HAP-1 (cell line): ENCODE data around the gene CERK.
"Not testable (repeated sequence)": the region's sequence is repeated elsewhere in the genome, so short reads cannot be mapped to it uniquely, and the experiment has no call there.

Source experiments
- DNase-seq, 2 experiments: peaks; one replicate each; pipeline ENCODE4 v3.0.0-alpha.2; 2016 to 2020; ENCODE audit warnings: low spot score in 2 of 2
- H3K27me3 ChIP-seq: fragments of 250-450 bp; sonication (Bioruptor Pico); 2 replicates; pipeline ENCODE4 v1.5.1; 2020; ENCODE audit warnings: low read depth, mild to moderate bottlenecking, moderate library complexity
- H3K36me3 ChIP-seq: fragments of 250-450 bp; sonication (Bioruptor Pico); replicated peaks from 2 replicates; pipeline ENCODE4 v1.5.1; 2020; ENCODE audit warnings: mild to moderate bottlenecking
- H3K4me1 ChIP-seq: fragments of 250-450 bp; sonication (Bioruptor Pico); 2 replicates; pipeline ENCODE4 v1.5.1; 2020; ENCODE audit warnings: mild to moderate bottlenecking
- H3K4me3 ChIP-seq: fragments of 250-450 bp; sonication (Bioruptor Pico); 2 replicates; pipeline ENCODE4 v1.5.1; 2020; ENCODE audit warnings: mild to moderate bottlenecking, moderate library complexity
- H3K9me3 ChIP-seq: fragments of 250-450 bp; sonication (Bioruptor Pico); 2 replicates; pipeline ENCODE4 v1.5.1; 2020; ENCODE audit warnings: mild to moderate bottlenecking, moderate library complexity
- in situ Hi-C: fragments of 300-500 bp; cut with MboI; formaldehyde crosslinking; loops from 3 replicates; pipeline ENCODE4 v1.14.3; 2020; ENCODE audit warnings: low sequenced_read_pairs, inconsistent platforms, mixed read lengths

The CERK gene

DNA sequence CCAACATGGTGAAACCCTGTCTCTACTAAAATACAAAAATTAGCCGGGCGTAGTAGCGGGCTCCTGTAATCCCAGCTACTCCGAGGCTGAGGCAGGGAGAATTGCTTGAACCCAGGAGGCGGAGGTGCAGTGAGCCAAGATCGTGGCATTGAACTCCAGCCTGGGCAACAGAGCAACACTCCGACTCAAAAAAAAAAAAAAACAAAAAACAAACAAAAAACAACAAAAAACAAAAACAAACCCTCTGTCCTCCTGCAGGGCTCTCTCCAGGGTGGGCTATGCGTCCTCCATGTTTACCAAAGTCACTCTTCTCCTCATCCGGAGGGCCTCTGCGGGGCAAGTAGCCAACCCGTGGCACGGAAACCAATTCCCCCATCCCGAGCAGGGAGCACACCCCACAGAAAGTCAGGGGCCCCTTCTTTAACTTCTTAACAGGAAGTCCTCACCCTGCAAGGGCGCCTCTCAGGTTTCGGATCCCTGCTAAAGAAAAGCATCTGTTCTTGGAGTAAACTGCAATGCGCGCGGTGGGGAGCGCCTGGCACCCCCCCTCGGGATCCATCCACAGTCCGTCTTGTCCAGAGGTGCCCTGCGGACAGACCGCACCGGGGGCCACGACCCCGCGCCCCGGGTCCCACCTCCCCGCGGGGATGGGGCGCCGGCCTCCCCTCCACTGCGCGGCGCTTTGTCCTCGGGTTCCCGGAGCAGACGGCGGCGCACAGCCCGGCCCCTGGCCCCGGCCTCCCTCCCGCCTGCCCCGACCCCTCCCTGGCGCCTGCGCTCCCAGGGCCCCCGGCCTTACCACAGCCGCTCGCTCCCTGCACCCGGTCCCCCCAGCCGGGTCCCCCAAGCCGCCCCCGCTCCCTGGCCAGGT lies 712 bp downstream of the CERK start:
- peak in 1 of 2 experiments; percentile 57 for DNase-seq
- Histone ChIP-seq H3K27me3 (no peaks in the 10 kb centered on the region), H3K36me3 (no peaks in the 10 kb centered on the region; the same call in 1 of the 2 replicates), H3K4me3 (peak overlapping the region; percentile 62), H3K4me1 (peaks cover 11% of the 10 kb centered on the region), H3K9me3 (no peaks in the 10 kb centered on the region)
- in situ Hi-C loops: no loop called here

DNA sequence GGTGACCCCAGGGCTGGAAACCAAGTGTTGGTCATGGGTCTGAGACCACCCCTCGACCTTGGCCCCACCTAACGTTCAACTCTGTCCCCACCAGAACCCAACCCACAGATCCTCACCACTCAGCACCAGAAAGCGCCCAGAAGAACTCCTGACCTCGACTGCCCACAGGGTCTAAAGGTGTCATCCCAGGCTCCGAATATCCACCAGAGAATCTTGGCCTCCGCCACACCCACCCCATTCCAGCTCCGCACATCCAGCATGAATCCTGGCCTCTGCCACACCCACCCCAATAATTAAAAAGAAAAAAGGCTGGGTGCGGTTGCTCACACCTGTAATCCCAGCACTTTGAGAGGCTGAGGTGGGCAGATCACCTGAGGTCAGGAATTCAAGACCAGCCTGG lies 1.3 kb downstream of the CERK start:
- in situ Hi-C loops: no loop called here
- H3K9me3 ChIP-seq: no peaks in the 10 kb centered on the region
- peaks cover 11% of the 10 kb centered on the region for H3K4me1 ChIP-seq
- no peaks in the 10 kb centered on the region for H3K27me3 ChIP-seq
- H3K4me3 ChIP-seq: peak overlapping the region; percentile 62
- no peak for DNase-seq
- H3K36me3 ChIP-seq: no peaks in the 10 kb centered on the region; the same call in 1 of the 2 replicates

DNA sequence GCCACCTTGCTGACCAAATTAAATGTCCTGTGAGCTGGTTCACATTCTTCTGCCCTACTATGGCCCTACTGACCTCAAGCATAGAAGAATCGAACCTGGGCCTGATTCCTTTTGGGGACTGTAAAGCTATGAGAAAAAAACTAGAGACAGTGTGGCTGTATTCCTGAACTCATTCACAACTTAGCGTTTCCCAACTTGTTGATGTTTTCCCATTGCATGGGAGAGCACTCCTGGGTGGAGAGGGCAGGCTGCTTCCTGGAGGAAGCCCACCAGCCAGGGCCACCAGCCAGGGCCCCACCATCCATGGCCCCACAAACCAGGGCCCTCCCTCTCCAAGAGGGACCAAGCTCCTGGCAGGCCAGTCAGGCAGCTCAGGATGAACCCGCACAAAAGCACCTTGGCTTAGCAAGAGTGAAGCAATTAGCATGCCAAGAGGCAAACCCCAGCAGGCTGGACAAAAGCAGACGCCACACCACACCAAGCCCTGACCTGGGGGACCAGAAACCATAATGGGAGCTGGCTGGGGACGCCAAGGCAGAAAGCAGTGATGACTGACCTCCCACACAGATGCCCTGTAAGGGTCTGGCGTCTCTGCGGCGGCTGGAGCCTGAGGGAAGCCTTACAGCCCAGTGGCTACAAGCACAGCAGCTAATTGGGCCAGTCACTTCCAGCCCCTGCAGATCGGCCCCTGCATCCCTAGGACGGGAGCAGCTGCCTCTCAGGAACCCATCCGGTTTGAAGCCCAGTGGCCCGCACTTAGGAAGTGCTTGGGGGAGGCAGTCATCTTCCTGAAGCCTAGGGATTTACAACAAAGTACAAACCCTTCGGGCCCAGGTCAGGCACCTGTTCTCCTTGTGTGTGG lies 2.1 kb downstream of the CERK start:
- no peaks in the 10 kb centered on the region; the same call in 1 of the 2 replicates for H3K36me3 ChIP-seq
- in situ Hi-C loops: no loop called here
- peak overlapping the region; percentile 62; the same call in 1 of the 2 replicates for H3K4me3 ChIP-seq
- H3K9me3 ChIP-seq: no peaks in the 10 kb centered on the region
- no peaks in the 10 kb centered on the region for H3K27me3 ChIP-seq
- peaks cover 11% of the 10 kb centered on the region for H3K4me1 ChIP-seq
- no peak for DNase-seq

DNA sequence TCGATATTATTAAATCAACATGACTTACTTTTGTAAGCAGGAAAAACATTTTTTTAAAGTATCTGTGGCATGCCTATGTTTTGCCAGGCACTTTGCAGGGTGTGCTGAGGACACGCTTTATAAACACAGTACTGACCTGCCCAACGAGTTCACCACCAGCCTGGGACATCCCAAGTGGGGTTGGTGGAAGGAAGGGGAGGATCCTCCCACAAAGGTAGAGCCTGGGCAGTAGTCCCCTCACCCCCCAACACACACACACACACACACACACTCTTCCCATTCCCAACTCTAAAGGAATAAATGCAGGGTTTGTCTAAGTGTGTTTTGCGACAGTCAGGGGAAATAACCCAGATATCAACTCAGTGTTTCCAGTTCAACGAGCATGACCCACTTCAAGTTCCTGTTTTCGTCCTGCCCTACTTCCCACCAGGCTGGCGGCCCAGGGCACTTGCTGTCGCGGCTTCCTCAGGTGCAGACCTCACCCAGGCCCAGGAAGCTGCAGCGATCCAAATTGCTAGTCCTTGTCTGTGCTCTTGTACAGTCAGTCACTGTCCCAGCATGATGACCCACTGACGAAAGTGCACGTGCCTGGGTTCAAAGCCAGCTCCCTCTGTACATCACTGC lies 3.1 kb downstream of the CERK start:
- Histone ChIP-seq H3K36me3 (no peaks in the 10 kb centered on the region; the same call in 1 of the 2 replicates), H3K4me3 (no peak overlapping the region), H3K27me3 (no peaks in the 10 kb centered on the region), H3K9me3 (no peaks in the 10 kb centered on the region), H3K4me1 (peaks cover 11% of the 10 kb centered on the region)
- in situ Hi-C loops: no loop called here
- no peak for DNase-seq

DNA sequence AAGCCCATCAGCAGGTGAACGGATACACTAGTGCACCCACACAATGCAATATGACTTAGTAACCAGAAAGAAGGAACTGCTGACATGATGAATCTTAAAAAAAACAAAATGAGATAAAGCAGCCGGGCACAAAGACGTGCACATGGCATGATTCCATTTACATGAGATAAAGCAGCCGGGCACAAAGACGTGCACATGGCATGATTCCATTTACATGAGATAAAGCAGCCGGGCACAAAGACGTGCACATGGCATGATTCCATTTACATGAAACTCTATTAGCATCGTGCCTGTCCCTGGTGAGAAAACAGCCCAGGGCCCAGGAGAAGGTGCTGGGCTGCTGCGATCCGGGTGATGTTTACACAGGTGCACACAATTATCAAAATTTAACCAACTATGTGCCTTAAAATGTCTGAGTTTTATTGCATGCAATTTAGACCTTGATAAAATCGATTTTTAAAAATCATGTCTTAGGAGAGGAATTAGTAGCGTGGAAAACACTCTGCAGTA lies 3.8 kb downstream of the CERK start:
- H3K4me3 ChIP-seq, H3K36me3 ChIP-seq, DNase-seq, H3K27me3 ChIP-seq, in situ Hi-C loops, H3K9me3 ChIP-seq: not testable (repeated sequence)
- peaks cover 11% of the 10 kb centered on the region for H3K4me1 ChIP-seq

DNA sequence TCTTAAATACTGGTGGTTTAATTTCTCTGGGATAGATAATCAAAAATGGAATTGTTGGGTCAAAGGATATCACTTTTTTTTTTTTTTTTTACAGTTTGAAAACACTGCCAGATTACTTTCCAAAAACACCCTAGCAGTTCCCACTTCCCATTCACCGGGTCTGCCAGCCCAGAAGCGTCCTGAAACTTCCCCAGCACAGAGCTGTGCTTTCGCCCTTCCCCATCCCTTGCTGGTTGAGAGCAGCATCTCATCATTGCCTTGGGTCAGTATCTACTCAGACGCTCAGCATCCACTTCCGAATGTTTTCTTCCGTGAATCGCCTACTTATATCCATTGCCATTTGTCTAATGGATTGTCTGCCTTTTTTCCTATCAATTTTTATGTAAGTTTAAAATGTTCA lies 5.5 kb downstream of the CERK start:
- H3K4me1 ChIP-seq: peaks cover 5% of the 10 kb centered on the region; the same call in 1 of the 2 replicates
- in situ Hi-C loops: no loop called here
- no peaks in the 10 kb centered on the region for H3K27me3 ChIP-seq
- no peaks in the 10 kb centered on the region for H3K9me3 ChIP-seq
- H3K36me3 ChIP-seq: no peaks in the 10 kb centered on the region; the same call in 1 of the 2 replicates
- no peak for DNase-seq
- H3K4me3 ChIP-seq: no peak overlapping the region

DNA sequence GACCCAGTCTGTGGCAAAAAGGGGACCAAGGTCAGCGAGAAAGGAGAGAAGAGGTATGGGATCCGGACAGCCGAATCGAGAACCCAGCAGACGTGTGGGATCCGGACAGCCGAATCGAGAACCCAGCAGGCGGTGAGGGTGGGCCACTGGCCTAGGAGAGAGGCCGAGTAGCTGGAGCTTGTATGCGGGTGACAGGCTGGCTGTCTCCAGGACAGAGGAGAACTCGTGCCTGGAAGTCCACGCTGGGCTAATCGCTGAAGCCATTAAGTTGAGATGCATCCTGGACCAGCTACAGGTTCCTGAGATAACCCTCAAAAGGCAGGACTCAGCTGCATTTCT lies 6.0 kb downstream of the CERK start:
- no peak overlapping the region for H3K4me3 ChIP-seq
- no peaks in the 10 kb centered on the region for H3K9me3 ChIP-seq
- in situ Hi-C loops: no loop called here
- H3K27me3 ChIP-seq: no peaks in the 10 kb centered on the region
- no peak for DNase-seq
- H3K4me1 ChIP-seq: peaks cover 5% of the 10 kb centered on the region; the same call in 1 of the 2 replicates
- no peaks in the 10 kb centered on the region; the same call in 1 of the 2 replicates for H3K36me3 ChIP-seq

DNA sequence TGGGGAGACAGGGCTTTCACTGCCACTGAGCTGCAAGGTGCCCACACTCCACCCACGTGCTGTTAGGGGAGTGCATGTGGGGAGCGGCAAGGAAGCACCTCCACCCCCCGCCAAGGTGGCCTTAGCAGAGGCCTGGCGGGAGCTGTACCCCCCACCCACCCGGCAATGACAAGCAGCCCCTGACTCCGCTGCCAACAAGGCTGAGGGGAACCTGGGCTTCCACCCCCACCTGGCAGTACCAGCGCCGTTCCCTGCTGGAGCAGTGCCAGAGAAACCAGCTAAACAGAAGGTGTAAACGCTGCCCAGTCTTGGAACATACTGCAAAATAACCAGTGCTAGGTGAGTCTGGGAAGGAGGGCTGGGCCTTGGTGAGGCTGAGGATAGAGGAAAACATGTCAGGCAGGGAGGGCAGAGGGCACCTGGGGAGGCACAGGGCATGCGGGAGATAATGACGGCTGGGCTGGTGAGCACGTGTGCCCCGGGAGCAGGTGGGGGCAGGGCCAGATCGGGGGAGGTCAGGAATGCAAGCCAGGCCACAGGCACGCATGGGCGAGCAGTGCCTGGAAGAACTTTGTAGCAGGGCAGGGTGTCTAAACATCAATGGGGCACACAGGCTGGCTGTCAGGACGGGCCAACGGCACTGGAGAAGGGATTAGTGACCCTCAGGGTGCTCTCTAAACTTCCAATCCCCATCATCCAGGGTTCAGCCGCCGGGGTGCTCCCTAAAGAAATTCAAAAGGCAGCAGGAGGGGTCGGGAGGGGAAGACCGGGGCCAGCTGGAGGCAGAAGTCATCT lies 6.6 kb downstream of the CERK start:
- Histone ChIP-seq H3K36me3 (no peaks in the 10 kb centered on the region; the same call in 1 of the 2 replicates), H3K4me3 (no peak overlapping the region)

DNA sequence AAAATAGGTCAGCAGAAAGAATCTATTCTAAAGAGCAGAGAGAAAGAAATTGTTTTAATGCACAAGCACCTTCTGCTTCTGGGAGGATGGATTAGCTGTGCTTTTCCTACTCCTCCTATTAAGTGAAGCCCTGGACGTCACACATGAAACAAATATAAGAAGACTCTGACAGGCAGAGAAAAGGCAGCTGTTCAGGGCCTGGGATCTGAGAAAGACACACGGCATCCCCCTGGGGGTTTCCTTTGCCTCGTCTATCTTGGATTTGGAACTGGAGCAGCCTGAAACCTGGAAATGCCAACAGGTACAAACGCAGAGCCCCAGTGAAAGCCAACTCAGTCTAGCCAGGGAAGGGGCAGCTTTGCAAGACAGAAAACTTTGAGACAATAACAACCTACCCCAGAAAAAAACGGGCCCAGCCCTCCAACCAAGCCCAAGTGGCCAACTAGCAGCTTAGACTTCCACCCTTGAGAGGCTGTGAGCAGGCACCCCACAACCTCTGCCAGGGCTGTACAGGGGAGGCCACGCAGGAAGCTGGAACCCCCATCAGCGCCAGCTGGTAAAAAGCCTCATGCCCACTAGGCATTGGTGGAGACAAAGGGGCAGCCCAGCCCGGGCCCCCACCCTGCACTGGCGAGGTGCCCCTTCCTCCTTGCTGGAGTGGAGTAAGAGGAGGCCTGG lies 7.3 kb downstream of the CERK start:
- H3K27me3 ChIP-seq: no peaks in the 10 kb centered on the region
- H3K36me3 ChIP-seq: no peaks in the 10 kb centered on the region; the same call in 1 of the 2 replicates
- H3K9me3 ChIP-seq: no peaks in the 10 kb centered on the region
- no peak for DNase-seq
- H3K4me3 ChIP-seq: no peak overlapping the region
- in situ Hi-C loops: no loop called here
- no peaks in the 10 kb centered on the region for H3K4me1 ChIP-seq

More for the DNA sequence above, 6.6 kb downstream of the CERK start:
- no peaks in the 10 kb centered on the region for H3K27me3 ChIP-seq
- H3K9me3 ChIP-seq: no peaks in the 10 kb centered on the region
- in situ Hi-C loops: no loop called here
- H3K4me1 ChIP-seq: peaks cover under 1% of the 10 kb centered on the region; the same call in 1 of the 2 replicates
- DNase-seq: no peak

DNA sequence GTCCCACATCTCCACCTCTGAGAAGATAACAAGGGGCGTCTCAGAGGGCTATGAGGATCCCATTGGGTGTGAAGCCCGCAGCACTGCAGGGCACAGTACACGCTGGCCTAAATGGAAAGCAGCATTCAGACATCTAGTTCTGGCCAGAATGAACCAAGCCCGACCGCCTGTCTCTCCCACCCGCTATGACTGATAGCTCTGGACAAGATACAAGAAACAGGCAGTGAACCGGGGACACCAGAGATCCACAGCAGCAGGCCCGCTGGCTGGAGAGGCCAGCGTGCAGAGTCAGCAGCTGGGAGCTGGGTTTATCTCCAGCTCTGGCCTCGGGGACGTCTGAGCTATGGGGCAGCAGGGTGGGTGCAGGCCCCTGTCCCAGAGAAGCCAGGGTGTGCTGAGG lies 9.6 kb downstream of the CERK start:
- in situ Hi-C loops: no loop called here
- no peaks in the 10 kb centered on the region for H3K4me1 ChIP-seq
- DNase-seq: no peak
- H3K36me3 ChIP-seq: no peaks in the 10 kb centered on the region
- no peaks in the 10 kb centered on the region for H3K9me3 ChIP-seq
- no peaks in the 10 kb centered on the region for H3K27me3 ChIP-seq
- H3K4me3 ChIP-seq: no peak overlapping the region

DNA sequence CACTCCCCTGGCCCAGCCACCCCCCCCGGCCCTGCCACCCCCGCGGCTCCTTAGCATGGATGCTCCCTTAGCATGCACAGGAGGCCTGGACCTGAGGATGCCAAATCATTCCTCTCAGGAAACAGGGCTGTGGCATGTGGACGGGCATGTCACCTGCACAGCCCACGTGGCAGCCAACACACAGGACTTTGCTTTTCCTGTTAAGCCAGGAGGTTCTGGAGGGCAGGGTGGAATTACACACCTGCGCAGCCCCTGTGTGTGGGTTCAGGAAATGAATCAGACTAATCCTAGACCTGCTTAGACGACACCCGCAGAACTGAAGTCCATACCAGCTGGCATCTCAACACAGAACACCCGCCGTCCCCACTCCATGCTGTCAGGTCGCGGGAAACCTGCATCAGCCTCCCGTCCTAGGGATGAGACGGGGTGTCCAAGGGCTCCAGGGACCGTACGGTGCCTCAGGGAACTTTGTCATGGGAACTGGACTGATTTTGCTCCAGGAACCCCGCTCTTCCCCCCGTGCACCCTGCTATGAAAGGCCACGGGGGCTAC lies 10.2 kb downstream of the CERK start:
- Histone ChIP-seq H3K9me3 (no peaks in the 10 kb centered on the region), H3K4me1 (no peaks in the 10 kb centered on the region), H3K36me3 (no peaks in the 10 kb centered on the region), H3K27me3 (no peaks in the 10 kb centered on the region), H3K4me3 (no peak overlapping the region)
- in situ Hi-C loops: no loop called here
- DNase-seq: no peak

DNA sequence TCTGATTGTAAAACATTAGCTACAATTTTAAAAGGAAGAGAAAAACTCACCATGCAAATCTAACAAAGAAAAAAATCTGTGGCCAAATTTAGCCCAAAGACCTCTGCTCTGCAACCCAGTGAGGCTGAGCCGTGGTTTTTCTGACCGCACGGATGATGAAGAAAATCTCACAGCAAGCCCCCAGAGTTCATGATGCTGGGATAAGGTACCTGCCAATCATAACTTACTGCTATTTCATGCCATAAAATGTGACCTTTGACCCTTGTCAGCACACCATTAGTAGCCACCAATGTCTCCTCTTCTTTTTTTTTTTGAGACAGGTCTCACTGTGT lies 11.1 kb downstream of the CERK start:
- no peak for DNase-seq
- H3K9me3 ChIP-seq: no peaks in the 10 kb centered on the region
- no peak overlapping the region for H3K4me3 ChIP-seq
- no peaks in the 10 kb centered on the region for H3K27me3 ChIP-seq
- no peaks in the 10 kb centered on the region for H3K4me1 ChIP-seq
- in situ Hi-C loops: no loop called here
- H3K36me3 ChIP-seq: no peaks in the 10 kb centered on the region
